ENCODE measurements around the gene LRRFIP1. TPM values are rescaled to one million over a fixed set of nuclear protein-coding genes. Genes with fewer than 3 reads are reported as not detected.
A peak's percentile ranks its signal among the peaks of the same experiment; 100 is the strongest.

LRRFIP1 gene
- total and polyA plus RNA-seq, 2 of the 13 experiments (the other 11 are each of a cell fraction or from before 2014, with no cell fraction given): 15.9 to 40.5 TPM

DNA sequence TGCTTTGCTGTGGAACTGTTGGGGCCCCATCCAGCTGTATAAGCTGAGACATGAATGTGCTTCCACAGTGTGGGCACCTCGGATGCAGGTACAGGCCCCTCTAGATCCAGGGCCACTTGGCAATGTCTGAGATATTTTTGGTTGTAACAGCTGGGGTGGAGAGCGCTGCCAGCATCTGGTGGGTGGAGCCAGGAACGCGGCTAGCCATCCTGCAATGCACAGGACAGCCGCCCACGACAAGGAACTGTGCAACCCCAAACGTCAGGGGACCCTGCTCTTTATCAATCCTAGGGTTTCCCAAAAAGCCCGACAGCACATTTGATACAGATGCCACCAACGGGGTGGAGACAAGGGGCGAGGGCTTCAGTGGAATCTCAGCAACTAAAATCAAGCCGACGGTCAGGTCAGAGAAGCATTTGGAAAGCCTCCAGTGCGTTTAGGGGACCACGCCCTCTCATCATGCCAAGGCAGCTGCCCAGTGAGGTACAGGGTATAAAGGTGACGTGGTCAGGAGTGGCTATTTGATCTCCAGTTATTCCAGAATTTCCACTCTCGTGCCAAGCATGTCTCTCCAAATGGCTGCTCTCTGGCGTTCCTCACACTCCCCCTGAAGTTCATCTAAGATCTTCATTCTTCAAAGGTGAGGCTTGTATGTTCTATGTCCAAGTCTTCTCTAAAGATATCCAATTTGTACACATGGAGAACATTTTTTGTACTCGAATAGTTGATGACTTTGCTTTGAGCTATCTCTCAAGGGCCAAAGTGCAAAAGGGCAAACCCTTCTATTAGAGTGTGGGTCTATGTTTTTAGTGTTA, 55.7 kb downstream of the LRRFIP1 start (continued):
- TF ChIP-seq ZNF687 (CRISPR knock-in tag; IDR thresholded peaks at IDR 0.05) (peak; percentile 54), RBM22 (optimal IDR thresholded peaks at IDR 0.05; ENCODE audit: low read length) (no peak), CERS6 (CRISPR knock-in tag; IDR thresholded peaks at IDR 0.05) (no peak), BCL6 (CRISPR knock-in tag; IDR thresholded peaks at IDR 0.05) (peak; percentile 30; the same call in 1 of the 2 replicates), FOXA1 (IDR thresholded peaks at IDR 0.05) (no peak), FOXA1 (CRISPR knock-in tag; IDR thresholded peaks at IDR 0.05) (0 out of 2 replicates have a peak, but pooled peaks have one; percentile 16), JUN (CRISPR knock-in tag; IDR thresholded peaks at IDR 0.05) (no peak), ZFP90 (CRISPR knock-in tag; IDR thresholded peaks at IDR 0.05; ENCODE audit: borderline replicate concordance) (no peak), ZFY (CRISPR knock-in tag; IDR thresholded peaks at IDR 0.05) (no peak), TEAD3 (CRISPR knock-in tag; optimal IDR thresholded peaks at IDR 0.05; ENCODE audit: borderline replicate concordance) (peak; percentile 38), NFYC (CRISPR knock-in tag; IDR thresholded peaks at IDR 0.05) (no peak)
- TF ChIP-seq, protein P1, sequence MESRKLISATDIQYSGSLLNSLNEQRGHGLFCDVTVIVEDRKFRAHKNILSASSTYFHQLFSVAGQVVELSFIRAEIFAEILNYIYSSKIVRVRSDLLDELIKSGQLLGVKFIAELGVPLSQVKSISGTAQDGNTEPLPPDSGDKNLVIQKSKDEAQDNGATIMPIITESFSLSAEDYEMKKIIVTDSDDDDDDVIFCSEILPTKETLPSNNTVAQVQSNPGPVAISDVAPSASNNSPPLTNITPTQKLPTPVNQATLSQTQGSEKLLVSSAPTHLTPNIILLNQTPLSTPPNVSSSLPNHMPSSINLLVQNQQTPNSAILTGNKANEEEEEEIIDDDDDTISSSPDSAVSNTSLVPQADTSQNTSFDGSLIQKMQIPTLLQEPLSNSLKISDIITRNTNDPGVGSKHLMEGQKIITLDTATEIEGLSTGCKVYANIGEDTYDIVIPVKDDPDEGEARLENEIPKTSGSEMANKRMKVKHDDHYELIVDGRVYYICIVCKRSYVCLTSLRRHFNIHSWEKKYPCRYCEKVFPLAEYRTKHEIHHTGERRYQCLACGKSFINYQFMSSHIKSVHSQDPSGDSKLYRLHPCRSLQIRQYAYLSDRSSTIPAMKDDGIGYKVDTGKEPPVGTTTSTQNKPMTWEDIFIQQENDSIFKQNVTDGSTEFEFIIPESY (CRISPR knock-in tag; IDR thresholded peaks at IDR 0.05): peak; percentile 55; the same call in 1 of the 2 replicates

Measured in HepG2 (cell line).